ENCODE data around the gene P2RY10.

DNA sequence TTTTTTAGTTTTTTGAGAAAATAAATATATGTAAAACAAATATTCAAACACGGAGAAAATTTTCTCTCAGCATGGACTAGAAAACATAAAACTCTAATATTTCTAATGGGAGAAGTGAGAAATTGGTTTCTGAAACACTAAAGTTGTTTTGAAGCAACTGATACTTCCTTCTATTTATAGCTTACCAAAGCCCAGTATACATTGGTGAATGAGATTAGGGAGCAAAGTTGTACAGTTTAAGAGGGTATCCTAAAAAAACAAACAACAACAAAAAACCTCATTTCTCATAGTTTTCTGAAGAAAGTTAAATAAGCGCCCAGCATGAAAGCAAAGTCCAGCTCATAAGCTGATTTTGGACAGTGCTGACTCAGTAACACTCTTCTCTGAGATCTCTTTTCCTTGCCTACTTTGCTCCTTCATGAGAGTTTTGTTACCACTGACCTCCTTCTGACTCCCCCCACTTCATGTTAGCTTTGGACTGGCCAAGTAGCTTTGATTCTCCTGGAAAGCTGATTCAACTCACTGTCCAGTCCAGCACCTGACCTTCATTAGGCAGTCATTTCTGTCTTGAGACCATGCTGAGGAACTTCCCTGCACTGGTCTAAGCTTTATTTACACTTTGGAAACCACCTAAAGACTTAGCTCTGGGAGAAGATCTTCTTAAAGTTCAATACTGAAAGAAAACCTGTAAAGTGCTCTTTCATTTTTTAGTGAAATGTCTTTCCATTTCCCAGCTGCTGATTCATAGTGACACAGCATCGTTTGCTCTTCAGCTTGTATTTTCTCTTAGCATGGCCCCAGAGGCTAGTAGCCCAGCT, 21.8 kb upstream of the P2RY10 start:
- TF ChIP-seq EZH2 (IDR thresholded peaks at IDR 0.05; ENCODE audit: low read length, missing control alignments) = no peak
- no peak for TF ChIP-seq CTCF (conservative IDR thresholded peaks at IDR 0.05 in 1 of 2, IDR thresholded peaks at IDR 0.05 in 1 of 2; ENCODE audit: low read depth in 1 of 2, low read length in 2 of 2)

All from fibroblast of lung (primary cell).